Mucosa of stomach (tissue), 1 donor: ENCODE data around the gene TXNL1.
A peak's percentile ranks its signal among the peaks of the same experiment; 100 is the strongest.
"Not testable (repeated sequence)": the region's sequence is repeated elsewhere in the genome, so short reads cannot be mapped to it uniquely, and the experiment has no call there.

ENCODE experiments used
- H3K27me3 ChIP-seq: one replicate; pipeline ENCODE4 v1.7.0; 2013; ENCODE audit warnings: mild to moderate bottlenecking, low read length; ENCODE audit not compliant: control insufficient read depth, insufficient read depth
- H3K36me3 ChIP-seq: one replicate; pipeline ENCODE4 v1.7.0; 2013; ENCODE audit warnings: low read length; ENCODE audit not compliant: control insufficient read depth, insufficient read depth
- H3K4me1 ChIP-seq: one replicate; pipeline ENCODE4 v1.7.0; 2013; ENCODE audit warnings: mild to moderate bottlenecking, low read length; ENCODE audit not compliant: control insufficient read depth, insufficient read depth
- H3K4me3 ChIP-seq: one replicate; pipeline ENCODE4 v1.7.0; 2013; ENCODE audit warnings: low read length
- H3K9ac ChIP-seq: one replicate; pipeline ENCODE4 v1.7.0; 2013; ENCODE audit warnings: mild to moderate bottlenecking, low read length, moderate library complexity
- H3K9me3 ChIP-seq: one replicate; pipeline ENCODE4 v1.7.0; 2013; ENCODE audit warnings: mild to moderate bottlenecking, low read length, moderate library complexity; ENCODE audit not compliant: control insufficient read depth
- donor health status: Pancreatic carcinoma.

TXNL1 gene

GRCh38 chr18:56658261-56658660 lies 19.9 kb upstream of the TXNL1 start:
- Histone ChIP-seq H3K9ac (no peak overlapping the region), H3K27me3 (no peaks in the 10 kb centered on the region), H3K36me3 (no peaks in the 10 kb centered on the region), H3K9me3 (no peaks in the 10 kb centered on the region), H3K4me3 (no peak overlapping the region), H3K4me1 (no peaks in the 10 kb centered on the region)

- not testable (repeated sequence) for H3K4me3 ChIP-seq, H3K9me3 ChIP-seq, H3K36me3 ChIP-seq, H3K9ac ChIP-seq, H3K4me1 ChIP-seq, H3K27me3 ChIP-seq
These were observed 15.9 kb upstream of the TXNL1 start for GRCh38 chr18:56654280-56654679.

- no peaks in the 10 kb centered on the region for H3K27me3 ChIP-seq
- no peak overlapping the region for H3K9ac ChIP-seq
- H3K4me3 ChIP-seq: no peak overlapping the region
- H3K9me3 ChIP-seq: no peaks in the 10 kb centered on the region
- peaks cover 6% of the 10 kb centered on the region for H3K4me1 ChIP-seq
- H3K36me3 ChIP-seq: no peaks in the 10 kb centered on the region
These were observed 14.4 kb upstream of the TXNL1 start for GRCh38 chr18:56652802-56653201.

GRCh38 chr18:56651771-56652092 lies 13.3 kb upstream of the TXNL1 start:
- Histone ChIP-seq H3K4me3 (peak overlapping the region; percentile 93), H3K27me3 (no peaks in the 10 kb centered on the region), H3K9ac (peak overlapping the region; percentile 84), H3K36me3 (no peaks in the 10 kb centered on the region), H3K9me3 (no peaks in the 10 kb centered on the region), H3K4me1 (peaks cover 6% of the 10 kb centered on the region)

- H3K4me1 ChIP-seq: peaks cover 6% of the 10 kb centered on the region
- peak within 1 kb of the TSS; percentile 84 for H3K9ac ChIP-seq
These were observed 12.8 kb upstream of the TXNL1 start, which contains the start of gene WDR7 for GRCh38 chr18:56650944-56651770. TSS of gene WDR7 (plus strand) at chr18:56651359. CDS start at chr18:56672516, 21,157 bp downstream.

GRCh38 chr18:56649996-56650395 lies 11.6 kb upstream of the TXNL1 start:
- Histone ChIP-seq H3K9me3 (no peaks in the 10 kb centered on the region), H3K4me1 (peaks cover 6% of the 10 kb centered on the region), H3K9ac (no peak overlapping the region), H3K4me3 (no peak overlapping the region), H3K36me3 (no peaks in the 10 kb centered on the region), H3K27me3 (no peaks in the 10 kb centered on the region)

More at GRCh38 chr18:56650944-56651770, 12.8 kb upstream of the TXNL1 start, which contains the start of gene WDR7:
- Histone ChIP-seq H3K9me3 (no peaks in the 10 kb centered on the region), H3K27me3 (no peaks in the 10 kb centered on the region), H3K36me3 (no peaks in the 10 kb centered on the region), H3K4me3 (peak within 1 kb of the TSS; percentile 93)

GRCh38 chr18:56647951-56648893 lies 9.8 kb upstream of the TXNL1 start:
- H3K36me3 ChIP-seq: no peaks in the 10 kb centered on the region
- H3K9ac ChIP-seq: no peak overlapping the region
- H3K4me3 ChIP-seq: no peak overlapping the region
- no peaks in the 10 kb centered on the region for H3K27me3 ChIP-seq
- H3K9me3 ChIP-seq: no peaks in the 10 kb centered on the region
- H3K4me1 ChIP-seq: peaks cover 6% of the 10 kb centered on the region

- Histone ChIP-seq H3K9me3 (no peaks in the 10 kb centered on the region), H3K9ac (no peak overlapping the region), H3K27me3 (no peaks in the 10 kb centered on the region), H3K36me3 (no peaks in the 10 kb centered on the region), H3K4me1 (peaks cover 4% of the 10 kb centered on the region), H3K4me3 (no peak overlapping the region)
These were observed 8.7 kb upstream of the TXNL1 start for GRCh38 chr18:56647071-56647470.

- Histone ChIP-seq H3K4me3 (no peak overlapping the region), H3K9me3 (no peaks in the 10 kb centered on the region), H3K27me3 (no peaks in the 10 kb centered on the region), H3K4me1 (no peaks in the 10 kb centered on the region), H3K36me3 (no peaks in the 10 kb centered on the region), H3K9ac (no peak overlapping the region)
These were observed 7.1 kb upstream of the TXNL1 start for GRCh38 chr18:56645415-56646016.

- Histone ChIP-seq H3K27me3 (no peaks in the 10 kb centered on the region), H3K9me3 (no peaks in the 10 kb centered on the region), H3K36me3 (no peaks in the 10 kb centered on the region), H3K4me1 (no peaks in the 10 kb centered on the region), H3K9ac (no peak overlapping the region), H3K4me3 (no peak overlapping the region)
These were observed 5.0 kb upstream of the TXNL1 start for GRCh38 chr18:56643381-56643780.

- H3K36me3 ChIP-seq: no peaks in the 10 kb centered on the region
- H3K9ac ChIP-seq: no peak overlapping the region
- H3K27me3 ChIP-seq: no peaks in the 10 kb centered on the region
- H3K9me3 ChIP-seq: no peaks in the 10 kb centered on the region
- H3K4me1 ChIP-seq: no peaks in the 10 kb centered on the region
- H3K4me3 ChIP-seq: no peak overlapping the region
These were observed 3.4 kb upstream of the TXNL1 start for GRCh38 chr18:56641714-56642337.
